HG02981 (cell line): ENCODE measurements around the gene PTPRA.
"Not testable (repeated sequence)": the region's sequence is repeated elsewhere in the genome, so short reads cannot be mapped to it uniquely, and the experiment has no call there.

Experiments used
- ATAC-seq: cut with Tn5 transposase; IDR thresholded peaks from one replicate; pipeline ENCODE4 v1.9.1; 2021; ENCODE audit warnings: mild to moderate bottlenecking, moderate library complexity; ENCODE audit not compliant: unreplicated experiment

Gene PTPRA

GRCh38 chr20:3031524-3032147 lies 158.4 kb downstream of the PTPRA start:
- no peak for ATAC-seq

GRCh38 chr20:3032624-3033023 lies 159.3 kb downstream of the PTPRA start:
- no peak for ATAC-seq

- ATAC-seq, result no peak
Observed at GRCh38 chr20:3037654-3038053, 164.4 kb downstream of the PTPRA start.

DNA sequence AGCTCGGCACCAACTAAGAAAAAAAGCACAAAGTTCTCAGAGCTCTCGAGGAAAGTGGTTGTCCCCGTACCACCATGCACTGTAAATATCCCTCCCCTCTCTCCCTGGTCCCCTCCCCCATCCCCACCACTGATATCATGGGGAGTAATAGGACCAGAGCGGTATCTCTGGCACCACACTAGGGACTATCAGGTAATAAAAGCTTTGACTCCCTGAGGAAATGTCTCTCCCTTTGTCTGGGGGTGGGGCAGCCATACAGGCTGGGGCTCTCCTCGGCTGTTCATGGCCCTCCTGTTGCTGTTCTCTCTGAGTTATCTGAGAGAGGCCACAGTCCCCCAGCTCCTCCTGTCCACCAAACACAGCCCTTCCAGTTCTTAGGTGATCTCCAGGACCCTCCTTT lies 165.2 kb downstream of the PTPRA start:
- no peak for ATAC-seq

DNA sequence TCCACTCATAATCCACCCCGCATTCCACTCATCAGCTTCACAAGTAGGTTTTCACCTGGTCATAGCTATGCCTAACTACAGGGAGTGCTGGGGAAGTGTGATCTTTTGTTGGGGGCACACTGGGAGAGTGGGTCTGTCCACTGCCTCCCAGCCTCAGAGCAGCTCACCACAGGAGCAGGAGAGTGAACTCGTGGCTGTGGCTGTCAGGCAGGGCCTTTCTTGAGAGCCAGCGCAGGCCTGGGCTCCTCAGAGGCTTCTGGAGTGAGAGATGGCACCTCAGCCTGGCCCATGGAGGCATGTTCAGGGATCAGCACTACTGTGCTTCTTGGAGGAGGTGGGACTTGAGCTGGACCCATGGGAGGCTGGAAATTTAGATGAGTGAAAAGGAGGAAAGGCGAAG lies 166.1 kb downstream of the PTPRA start:
- no peak for ATAC-seq

DNA sequence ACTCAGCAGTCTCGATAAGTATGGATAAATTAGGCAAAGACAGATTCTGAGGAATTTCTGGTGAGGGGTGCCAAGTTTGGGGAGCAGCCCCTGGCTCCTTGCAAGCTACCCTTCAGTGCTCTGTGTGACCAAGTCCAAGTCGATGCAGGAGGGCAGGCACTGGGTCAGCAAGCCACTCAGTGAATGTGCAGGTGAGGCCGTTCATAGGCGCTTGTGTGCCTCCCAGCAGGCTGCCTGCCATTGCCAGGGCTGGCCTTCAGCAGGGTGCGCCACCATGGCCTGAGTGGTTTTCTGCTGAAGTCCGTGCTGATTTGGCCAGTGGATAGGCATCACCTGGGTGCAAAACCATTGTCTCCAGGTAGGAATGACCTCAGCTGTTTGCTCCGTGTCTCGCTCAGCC lies 166.8 kb downstream of the PTPRA start:
- no peak for ATAC-seq

DNA sequence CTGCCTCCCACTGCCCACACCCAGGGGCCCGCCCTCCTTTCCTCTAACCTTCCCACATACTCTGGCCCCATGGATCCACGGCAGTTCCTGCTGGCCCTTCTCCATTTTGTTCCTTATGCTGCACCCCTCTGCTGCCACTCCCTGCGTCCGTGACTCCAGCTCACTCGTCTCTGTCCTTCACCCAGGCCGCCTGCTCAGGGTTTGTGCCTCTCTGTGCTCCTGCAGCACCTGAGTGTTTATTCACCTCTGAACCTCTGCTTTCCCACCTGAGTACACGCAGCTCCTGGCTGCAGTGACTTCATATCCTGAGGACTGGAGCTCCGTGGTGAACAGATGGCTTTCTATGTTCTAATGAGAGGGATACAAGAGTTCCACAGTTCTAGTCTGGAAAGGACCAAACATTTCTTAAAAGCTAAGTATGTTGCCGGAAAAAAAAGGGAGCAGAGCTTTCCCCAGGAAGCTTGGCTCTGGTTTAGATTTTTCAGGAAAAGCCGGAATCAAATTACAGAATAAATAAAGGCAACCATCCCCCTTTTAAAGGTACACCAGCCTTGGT lies 168.7 kb downstream of the PTPRA start:
- no peak for ATAC-seq

- ATAC-seq, result no peak
Observed at GRCh38 chr20:3042625-3043024, 169.3 kb downstream of the PTPRA start.

GRCh38 chr20:3043322-3043721 lies 170.0 kb downstream of the PTPRA start, which contains the start of gene GNRH2:
Gene GNRH2 (plus strand): TSS chr20:3043622. CDS start chr20:3044415, 793 bp downstream.
- no peak for ATAC-seq

DNA sequence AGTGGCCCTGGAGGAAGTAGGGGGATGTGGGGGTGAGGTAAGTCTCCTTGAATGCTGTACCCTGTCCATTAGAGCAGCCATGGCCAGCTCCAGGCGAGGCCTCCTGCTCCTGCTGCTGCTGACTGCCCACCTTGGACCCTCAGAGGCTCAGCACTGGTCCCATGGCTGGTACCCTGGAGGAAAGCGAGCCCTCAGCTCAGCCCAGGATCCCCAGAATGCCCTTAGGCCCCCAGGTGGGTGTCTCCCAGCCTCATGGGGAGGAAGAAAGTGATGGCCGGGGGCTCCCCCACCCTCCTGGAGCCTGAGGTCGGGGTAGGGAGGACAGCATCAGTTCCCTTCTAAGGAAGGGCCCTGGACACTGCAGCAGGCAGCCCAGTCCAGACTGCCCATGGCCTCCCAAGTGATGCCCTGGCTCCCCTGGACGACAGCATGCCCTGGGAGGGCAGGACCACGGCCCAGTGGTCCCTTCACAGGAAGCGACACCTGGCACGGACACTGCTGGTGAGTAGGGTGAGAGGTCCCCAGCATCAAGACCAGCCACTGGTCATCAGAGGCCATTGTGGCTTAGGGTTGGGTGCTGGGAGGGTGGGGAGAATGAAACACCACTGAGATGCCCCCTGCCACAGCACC lies 171.2 kb downstream of the PTPRA start:
- no peak for ATAC-seq

DNA sequence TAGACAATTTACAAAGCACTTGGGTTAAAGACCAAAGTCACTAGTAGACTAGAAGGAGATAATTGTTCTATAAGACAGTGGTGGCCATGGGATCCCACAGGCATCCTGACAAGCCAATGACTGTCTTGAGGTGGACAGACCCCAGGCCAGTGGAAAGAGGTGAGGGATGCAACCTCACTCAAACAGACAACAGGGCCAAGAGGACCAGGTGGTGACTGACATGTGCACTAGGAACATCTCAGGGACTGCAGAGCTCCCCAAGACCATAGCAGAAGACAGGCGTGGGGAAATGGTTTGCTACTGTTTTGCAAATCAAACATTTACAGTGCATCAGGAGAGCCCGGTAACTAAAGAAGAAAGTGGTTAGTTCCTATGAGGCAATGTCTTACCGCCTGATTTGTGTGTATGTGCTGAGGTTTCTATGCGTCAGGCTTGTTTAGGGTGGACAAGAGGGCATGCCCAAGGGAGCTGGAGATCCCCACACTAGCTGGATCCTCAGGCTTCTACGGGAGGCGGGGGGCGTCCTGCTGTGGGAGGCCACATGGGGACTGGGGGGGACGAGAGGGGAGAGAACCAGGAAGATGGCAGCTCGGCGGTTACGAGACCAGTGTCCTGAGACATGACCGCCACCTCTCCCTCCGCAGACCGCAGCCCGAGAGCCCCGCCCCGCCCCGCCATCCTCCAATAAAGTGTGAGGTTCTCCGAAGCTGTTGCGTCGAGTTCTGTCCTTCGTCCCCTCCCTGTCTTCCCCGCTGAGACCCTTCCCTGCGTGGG lies 171.9 kb downstream of the PTPRA start:
- ATAC-seq, result peak; percentile 44

- peak; percentile 84 for ATAC-seq
Observed at GRCh38 chr20:3045816-3046676, 172.8 kb downstream of the PTPRA start, which contains the start of gene MRPS26. Gene MRPS26 (plus strand): TSS chr20:3046052. CDS start chr20:3046069, 17 bp downstream.

DNA sequence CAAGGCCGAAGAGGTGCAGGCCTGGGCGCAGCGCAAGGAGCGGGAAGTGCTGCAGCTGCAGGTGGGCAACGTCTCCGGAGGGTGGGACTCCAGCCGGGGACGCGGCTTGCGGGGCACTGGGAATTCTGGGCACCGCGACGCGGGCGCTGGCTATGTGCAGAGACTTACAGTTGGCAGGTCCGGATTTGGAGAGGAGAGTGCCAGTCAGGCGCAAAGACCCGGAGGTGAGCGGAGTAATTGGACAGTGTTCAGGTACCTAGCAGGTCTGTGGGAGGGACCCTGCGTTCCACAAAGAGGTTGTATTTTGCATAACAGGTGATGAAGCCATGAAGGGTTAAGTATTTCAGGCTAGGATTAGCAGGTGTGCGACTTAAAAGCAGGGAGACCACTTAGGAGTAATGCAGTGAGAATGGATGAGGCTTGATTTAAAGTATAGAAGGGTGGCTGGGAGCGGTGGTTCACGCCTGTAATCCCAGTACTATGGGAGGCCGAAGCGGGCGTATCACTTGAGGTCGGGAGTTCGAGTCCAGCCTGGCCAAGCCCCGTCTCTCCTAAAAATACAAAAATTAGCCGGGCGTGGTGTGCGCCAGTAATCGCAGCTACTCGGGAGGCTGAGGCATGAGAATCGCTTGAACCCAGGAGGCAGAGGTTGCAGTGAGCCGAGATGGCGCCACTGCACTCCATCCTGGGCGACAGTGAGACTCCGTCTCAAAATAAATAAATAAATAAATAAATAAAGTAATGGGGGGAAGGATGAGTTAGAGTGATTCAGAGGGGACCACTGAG lies 173.6 kb downstream of the PTPRA start:
- ATAC-seq, result no peak

- no peak for ATAC-seq
Observed at GRCh38 chr20:3047486-3048419, 174.5 kb downstream of the PTPRA start.

DNA sequence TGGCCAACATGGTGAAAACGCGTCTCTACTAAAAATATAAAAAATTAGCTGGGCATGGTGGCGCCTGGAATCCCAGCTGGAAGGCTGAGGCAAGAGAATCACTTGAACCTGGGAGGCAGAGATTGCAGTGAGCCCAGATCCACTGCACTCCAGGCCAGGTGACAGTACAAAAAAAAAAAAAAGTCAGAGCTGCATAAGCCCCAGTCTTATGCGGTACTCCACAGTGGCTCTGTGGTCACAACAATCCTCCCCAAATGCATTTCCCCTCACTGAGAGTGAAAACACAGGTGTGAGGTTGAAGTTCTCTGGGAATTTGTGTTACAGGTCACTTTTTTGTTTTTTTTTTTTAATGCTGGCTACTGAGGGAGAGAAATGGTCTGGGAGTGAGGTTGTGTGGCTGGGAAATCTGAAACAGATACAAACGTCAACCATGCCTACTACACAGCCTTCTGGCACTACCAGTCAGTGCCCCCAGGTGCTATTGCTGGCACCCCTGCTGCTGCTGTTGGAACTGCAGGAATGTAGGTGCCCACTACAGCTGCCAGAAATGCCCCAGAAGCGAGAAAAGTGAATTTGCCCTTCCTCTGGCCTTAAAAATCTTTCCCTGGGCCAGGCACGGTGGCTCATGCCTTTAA lies 178.2 kb downstream of the PTPRA start:
- ATAC-seq, result no peak

DNA sequence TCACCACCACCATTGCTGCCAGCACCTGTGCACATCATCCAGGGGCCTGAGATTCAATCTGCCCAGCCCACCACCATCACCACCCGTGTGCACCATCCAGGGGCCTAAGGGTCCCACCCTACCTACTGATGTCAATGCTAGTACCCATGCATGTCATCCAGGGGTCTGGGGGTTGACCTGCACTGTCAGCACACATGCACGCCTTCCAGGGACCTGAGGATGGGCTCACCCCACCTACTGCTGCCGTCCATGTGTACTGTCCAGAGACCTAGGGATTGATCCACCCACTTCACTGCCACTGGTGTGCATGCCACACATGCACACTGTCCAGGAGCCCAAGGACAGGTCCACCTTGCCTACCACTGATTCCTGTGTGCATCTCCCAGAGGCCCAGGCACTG lies 186.2 kb downstream of the PTPRA start:
- no peak for ATAC-seq

DNA sequence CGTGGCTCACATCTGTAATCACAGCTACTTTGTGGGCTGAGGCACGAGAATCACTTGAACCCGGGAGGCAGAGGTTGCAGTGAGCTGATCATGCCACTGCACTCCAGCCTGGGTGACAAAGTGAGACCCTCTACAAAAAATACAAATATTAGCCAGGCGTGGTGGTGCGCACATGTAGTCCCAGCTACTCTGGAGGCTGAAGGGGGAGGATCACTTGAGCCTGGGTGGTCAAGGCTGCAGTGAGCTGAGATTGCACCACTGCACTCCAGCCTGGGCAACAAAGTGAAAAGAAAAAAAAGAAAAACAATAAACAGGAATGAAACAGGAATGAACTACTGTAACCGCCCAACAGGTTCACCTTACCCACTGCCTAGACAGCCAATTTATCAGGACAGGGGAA lies 190.8 kb downstream of the PTPRA start:
- ATAC-seq, result not testable (repeated sequence)
